ENCODE results near the gene TUBGCP6. TPM values are rescaled to one million over a fixed set of nuclear protein-coding genes. Genes with fewer than 3 reads are reported as not detected.

The TUBGCP6 gene
- total and polyA plus RNA-seq, 2 donors (not counting 3 experiments of a cell fraction or from before 2014, with no cell fraction given): 33.1 to 45.3 TPM

DNA sequence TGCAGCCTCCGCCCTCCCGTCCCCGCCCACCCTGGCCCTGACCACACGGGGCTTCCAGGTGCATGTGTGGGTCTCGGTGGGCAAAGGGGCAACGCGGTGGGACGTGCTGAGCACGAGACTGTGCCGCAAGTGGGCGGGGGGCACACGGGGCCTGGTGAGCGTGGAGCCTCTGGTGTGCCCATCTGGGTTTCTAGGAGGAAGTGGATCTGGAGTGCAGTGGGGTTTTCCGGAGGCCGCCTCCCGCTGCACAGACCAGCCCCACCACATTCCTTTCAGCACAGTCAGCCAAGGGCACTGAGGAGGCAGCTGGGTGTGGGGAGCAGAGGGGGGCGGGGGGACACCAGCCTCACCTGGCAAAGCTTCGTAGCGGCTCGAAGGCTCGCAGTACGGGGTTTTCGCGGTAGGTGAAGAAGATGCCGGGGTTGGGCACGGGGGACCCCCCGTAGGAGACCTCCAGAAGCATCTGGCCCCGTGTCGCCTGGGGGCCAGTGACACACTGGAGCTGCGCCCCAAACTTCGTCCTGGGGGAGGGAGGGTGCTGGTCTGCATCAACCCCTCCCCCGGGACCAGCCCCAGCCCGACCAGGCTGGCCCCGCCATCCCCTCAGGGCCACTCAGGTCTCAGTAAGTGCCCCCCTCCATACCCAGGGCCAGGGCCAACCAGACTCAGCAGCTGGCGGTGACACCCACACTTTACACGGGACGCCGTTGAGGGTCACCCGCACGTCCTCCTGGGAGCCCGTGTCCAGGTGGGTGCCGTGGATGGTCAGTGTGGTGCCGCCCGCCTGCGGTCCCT is 37.7 kb upstream of the TUBGCP6 start:
- Histone ChIP-seq H3K36me3 (ENCODE audit: control insufficient read depth in 2 of 2, extremely low read depth in 1 of 2, insufficient read depth in 2 of 2, low read length in 2 of 2) (peaks cover 43 to 78% of the 10 kb centered on the region in 2 experiments), H3K4me1 (ENCODE audit: control insufficient read depth, extremely low read depth, insufficient read depth, low read length) (peaks cover 2% of the 10 kb centered on the region), H3K9ac (replicated peaks; ENCODE audit: extremely low read depth, insufficient read depth, low read length) (no peak overlapping the region), H3K9me3 (replicated peaks; ENCODE audit: control insufficient read depth, insufficient read depth, low read length) (no peaks in the 10 kb centered on the region), H3K27ac (ENCODE audit: insufficient read depth, low read depth, low read length) (no peak overlapping the region), H3K4me2 (ENCODE audit: insufficient read depth, low read length) (no peak overlapping the region), H3K79me2 (ENCODE audit: control insufficient read depth, insufficient read depth, low read length) (no peaks in the 10 kb centered on the region), H3K27me3 (ENCODE audit: control insufficient read depth in 2 of 2, insufficient read depth in 2 of 2, low read length in 2 of 2) (no peaks in the 10 kb centered on the region), H3K9me1 (replicated peaks; ENCODE audit: control insufficient read depth, extremely low read depth, insufficient read depth, low read length) (no peaks in the 10 kb centered on the region), H3K4me3 (replicated peaks in 1 of 3; ENCODE audit: insufficient read depth in 1 of 3, low read depth in 1 of 3, low read length in 3 of 3) (no peak overlapping the region), H4K20me1 (replicated peaks; ENCODE audit: control insufficient read depth, extremely low read depth, insufficient read depth, low read length) (no peaks in the 10 kb centered on the region), H2AFZ (ENCODE audit: low read depth, low read length) (no peak overlapping the region)
- intact Hi-C loops (cut with micrococcal nuclease) (no loop called here), dilution Hi-C loops (cut with MboI; ENCODE audit: extremely low pct_ligation_motif_present, low sequenced_read_pairs) (no loop called here)
- FAIRE-seq (no peak), DNase-seq (ENCODE audit: low read depth, low spot score) (no peak)
- TF ChIP-seq MYC (IDR thresholded peaks at IDR 0.05; ENCODE audit: low read depth, low read length) (no peak), POLR2A (IDR thresholded peaks at IDR 0.05; ENCODE audit: low read depth, low read length) (no peak), POLR2AphosphoS5 (IDR thresholded peaks at IDR 0.05; ENCODE audit: insufficient read depth, low read depth, low read length) (no peak), EZH2 (IDR thresholded peaks at IDR 0.05; ENCODE audit: borderline replicate concordance, low read depth, low read length, severe bottlenecking) (no peak), FOS (IDR thresholded peaks at IDR 0.05; ENCODE audit: borderline replicate concordance, insufficient read depth, low read length) (no peak), JUN (IDR thresholded peaks at IDR 0.05; ENCODE audit: borderline replicate concordance, insufficient read depth, insufficient read length, low read depth) (no peak), GATA2 (IDR thresholded peaks at IDR 0.05; ENCODE audit: insufficient read depth, insufficient read length, low read depth, low read length) (no peak)
- TF ChIP-seq, protein P1, sequence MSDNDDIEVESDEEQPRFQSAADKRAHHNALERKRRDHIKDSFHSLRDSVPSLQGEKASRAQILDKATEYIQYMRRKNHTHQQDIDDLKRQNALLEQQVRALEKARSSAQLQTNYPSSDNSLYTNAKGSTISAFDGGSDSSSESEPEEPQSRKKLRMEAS (IDR thresholded peaks at IDR 0.05; ENCODE audit: insufficient read depth, insufficient read length): no peak
- TF ChIP-seq, protein P2, sequence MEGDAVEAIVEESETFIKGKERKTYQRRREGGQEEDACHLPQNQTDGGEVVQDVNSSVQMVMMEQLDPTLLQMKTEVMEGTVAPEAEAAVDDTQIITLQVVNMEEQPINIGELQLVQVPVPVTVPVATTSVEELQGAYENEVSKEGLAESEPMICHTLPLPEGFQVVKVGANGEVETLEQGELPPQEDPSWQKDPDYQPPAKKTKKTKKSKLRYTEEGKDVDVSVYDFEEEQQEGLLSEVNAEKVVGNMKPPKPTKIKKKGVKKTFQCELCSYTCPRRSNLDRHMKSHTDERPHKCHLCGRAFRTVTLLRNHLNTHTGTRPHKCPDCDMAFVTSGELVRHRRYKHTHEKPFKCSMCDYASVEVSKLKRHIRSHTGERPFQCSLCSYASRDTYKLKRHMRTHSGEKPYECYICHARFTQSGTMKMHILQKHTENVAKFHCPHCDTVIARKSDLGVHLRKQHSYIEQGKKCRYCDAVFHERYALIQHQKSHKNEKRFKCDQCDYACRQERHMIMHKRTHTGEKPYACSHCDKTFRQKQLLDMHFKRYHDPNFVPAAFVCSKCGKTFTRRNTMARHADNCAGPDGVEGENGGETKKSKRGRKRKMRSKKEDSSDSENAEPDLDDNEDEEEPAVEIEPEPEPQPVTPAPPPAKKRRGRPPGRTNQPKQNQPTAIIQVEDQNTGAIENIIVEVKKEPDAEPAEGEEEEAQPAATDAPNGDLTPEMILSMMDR (IDR thresholded peaks at IDR 0.05; ENCODE audit: extremely low read depth in 1 of 2, insufficient read depth in 1 of 2, low read depth in 1 of 2, low read length in 2 of 2): no peak
- POLR2A ChIA-PET: no interaction called here
- no TSS peak for BruUV-seq (replicated peaks)
- CTCF ChIA-PET: interaction anchor here (0.6 to 1.6 kb wide), 3 partner anchors 11 to 23 kb away, joined by 3 to 7 read pairs (median 3); no protein-coding TSS in a partner anchor

All from endothelial cell of umbilical vein (primary cell).